Cerebellar cortex (tissue), 1 donor: ENCODE measurements around the gene NUDT6.
"Not testable (repeated sequence)": the region's sequence is repeated elsewhere in the genome, so short reads cannot be mapped to it uniquely, and the experiment has no call there.

Experiments used
- DNase-seq: peaks from one replicate; pipeline ENCODE4 v3.0.0-alpha.2; 2015; ENCODE audit warnings: low spot score

Gene NUDT6, protein sequence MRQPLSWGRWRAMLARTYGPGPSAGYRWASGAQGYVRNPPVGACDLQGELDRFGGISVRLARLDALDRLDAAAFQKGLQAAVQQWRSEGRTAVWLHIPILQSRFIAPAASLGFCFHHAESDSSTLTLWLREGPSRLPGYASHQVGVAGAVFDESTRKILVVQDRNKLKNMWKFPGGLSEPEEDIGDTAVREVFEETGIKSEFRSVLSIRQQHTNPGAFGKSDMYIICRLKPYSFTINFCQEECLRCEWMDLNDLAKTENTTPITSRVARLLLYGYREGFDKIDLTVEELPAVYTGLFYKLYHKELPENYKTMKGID

DNA sequence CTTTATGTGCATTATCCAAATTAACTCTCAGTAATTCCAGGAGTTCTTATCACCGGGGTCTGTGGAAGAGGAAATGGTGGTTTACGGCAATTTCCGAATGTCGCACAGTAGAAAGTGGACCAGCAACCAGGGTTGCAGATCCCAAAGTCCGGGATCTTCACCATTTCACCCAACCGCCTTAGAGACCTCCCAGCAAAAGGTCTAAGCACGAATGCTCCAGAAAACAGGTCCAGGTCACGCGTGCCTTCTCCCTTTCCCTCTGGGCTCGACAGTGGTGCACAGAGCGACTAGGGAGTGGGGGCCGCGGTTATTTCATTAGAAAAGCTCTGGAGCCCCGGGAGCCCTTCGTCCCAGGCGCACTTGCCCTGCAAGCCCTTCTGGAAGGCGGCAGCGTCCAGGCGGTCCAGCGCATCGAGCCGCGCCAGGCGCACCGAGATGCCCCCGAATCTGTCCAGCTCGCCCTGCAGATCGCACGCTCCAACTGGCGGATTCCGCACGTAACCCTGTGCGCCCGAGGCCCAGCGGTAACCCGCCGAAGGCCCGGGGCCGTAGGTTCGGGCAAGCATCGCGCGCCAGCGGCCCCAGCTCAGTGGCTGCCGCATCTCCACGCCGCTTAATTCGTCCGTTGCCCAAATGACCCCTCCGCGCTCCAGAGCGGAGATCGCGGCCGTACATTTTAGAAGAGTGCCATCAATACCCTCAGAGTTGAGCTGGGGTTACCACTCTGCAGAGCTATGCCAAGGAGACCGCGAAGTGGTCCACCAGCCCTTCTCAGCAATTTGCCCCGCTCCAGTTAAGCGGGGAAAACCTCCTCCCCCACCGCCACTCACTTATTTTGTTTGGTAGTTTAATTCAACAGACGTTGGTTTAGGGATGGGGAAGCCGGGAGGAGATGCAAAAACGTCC lies at the start of gene NUDT6:
Gene NUDT6, minus strand, starts transcription at position 627 of the 906 bp plus-strand sequence. Its CDS starts 25 bp downstream, at position 602.
- peak; percentile 87 for DNase-seq

DNA sequence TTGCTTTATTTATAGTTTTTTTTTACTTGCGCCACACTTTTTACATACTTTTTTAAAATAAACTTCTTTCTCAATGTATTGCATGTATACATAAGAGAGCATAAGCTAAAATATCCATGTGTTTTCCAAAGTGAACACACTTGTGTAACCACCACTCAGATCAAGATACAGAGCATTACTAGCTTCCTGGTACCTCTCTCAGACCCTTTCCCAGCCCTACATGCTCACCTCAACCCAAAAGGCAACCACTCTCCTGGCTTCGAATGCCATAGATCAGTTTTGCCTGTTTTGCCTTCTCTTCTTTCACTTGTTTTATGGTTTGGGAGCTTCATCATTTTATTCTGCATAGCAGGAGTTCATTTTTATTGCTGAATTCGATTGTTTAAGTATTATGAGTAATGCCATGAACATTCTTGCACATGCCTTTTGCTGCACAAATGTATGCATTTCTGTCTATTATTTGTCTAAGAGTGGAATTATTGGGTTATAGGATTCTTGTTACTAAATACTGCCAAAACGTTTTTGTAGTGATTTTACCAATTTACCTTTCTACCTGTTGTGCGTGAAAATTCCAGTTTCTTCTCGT lies 45.9 kb upstream of the NUDT6 start:
- DNase-seq: no peak

- DNase-seq: no peak
These were observed 44.8 kb upstream of the NUDT6 start for GRCh38 chr4:122967231-122967630.

DNA sequence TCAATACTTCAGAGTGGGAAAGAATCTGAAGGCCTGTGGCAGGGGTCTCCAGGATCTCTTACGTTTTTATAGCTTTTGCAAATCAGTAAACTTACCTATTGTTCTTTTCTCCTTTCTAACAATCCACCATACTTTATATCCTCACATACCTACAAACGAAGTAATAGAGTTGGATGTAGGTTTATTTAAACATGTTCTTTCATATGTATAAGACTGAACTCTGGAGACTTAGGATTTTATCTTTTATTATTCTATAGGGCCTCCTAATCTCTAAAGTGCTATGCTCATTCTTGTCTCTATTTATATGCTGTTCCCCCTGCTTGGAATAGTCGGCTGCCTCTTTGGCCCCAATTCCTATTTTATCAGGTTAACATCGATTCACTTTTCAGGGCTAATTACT lies 43.8 kb upstream of the NUDT6 start:
- no peak for DNase-seq

GRCh38 chr4:122963216-122963615 lies 40.8 kb upstream of the NUDT6 start:
- no peak for DNase-seq

DNA sequence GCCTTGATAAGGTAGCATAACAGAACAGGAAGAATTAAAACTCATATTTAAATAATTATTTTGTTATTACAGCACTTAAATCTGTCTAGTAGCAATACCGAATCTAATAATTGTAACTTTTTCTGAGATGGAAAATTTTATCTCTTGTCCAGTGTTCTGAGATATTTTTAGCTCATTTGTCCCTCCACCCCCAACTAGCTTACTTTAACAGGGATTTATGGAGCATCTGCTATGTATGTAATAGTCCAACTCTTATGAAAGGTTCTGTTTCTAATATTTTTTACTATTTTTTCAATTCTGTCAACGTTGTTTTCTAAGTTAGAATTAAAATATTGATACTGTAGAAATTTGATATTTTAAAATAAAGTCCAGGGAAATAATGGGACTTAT lies 38.2 kb upstream of the NUDT6 start:
- DNase-seq: no peak

GRCh38 chr4:122959981-122960610 lies 37.7 kb upstream of the NUDT6 start:
- no peak for DNase-seq

DNA sequence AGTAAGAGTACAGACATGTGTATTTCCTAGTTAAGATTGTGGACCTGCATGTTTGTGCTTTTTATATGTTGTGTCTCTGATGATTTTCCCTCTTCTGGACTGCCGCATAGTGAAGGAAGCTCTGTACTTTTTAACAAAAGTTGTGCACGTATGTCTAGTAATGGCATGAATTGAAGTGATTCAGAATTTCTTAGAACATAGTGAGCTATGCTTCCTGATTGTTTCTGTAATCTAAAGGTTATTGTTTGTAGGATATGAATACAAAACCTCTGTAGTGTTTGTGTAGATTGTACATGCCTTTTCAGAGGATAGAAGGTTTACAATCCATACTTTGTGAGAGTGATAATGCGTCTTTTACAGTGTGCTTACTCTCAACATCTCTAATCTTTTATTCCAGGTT lies 37.0 kb upstream of the NUDT6 start:
- DNase-seq: no peak

DNA sequence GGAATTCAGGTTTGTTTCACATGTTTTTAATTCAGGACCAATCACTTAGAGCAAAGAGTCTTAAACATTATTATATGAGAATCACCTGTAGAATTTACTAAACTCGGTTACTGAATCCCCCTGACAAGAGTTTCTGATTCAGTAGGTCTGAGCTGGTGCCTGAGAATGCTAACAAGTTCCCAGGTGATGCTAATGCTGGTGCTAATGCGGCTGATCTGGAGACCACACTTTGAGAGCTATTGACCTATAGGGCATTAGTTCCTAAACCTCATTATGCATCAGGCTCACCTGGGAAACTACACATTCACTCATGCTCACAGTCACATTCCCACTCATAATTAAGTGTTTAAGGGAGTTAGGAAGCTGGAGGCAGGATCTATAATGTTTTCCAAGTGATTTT lies 36.1 kb upstream of the NUDT6 start:
- no peak for DNase-seq

GRCh38 chr4:122953924-122954323 lies 31.5 kb upstream of the NUDT6 start:
- DNase-seq: no peak

- no peak for DNase-seq
These were observed 29.6 kb upstream of the NUDT6 start for GRCh38 chr4:122952028-122952427.

DNA sequence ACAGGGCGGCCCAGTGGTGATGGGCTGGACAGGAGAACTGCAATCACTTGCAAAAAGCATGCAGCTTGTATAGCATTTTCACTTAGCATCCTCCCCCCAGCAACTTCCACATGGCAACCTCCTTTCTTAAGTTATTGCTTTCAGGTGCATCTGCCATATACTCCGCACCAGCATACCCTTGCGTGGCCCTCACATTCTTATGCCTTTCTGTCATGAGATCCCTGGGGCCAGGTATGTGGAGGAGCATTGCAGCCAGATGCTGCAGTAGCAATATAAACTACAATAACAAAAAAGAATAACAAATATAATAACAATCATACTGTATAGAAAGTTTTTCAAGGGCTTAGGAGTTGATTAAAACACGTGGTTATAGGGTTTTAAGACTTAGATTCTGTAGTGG lies 26.3 kb upstream of the NUDT6 start:
- no peak for DNase-seq

DNA sequence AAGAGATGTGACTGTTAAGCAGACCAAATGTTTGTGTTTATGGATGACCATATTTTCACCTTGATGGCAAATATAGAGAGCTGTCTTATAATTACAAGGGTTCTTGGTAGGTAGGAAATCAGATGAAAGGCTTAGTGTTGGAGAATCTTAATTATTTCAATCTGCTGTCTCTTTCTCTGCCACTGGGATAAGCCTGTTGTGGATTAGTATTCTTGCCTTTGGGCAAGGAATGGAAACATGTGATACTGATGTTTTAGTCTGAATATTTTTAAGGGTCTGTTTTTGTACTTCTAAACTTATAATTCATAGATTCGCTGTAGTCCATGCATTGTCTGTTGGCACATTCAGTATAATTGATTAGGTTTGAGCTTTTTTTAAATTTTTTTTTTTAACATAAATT lies 23.7 kb upstream of the NUDT6 start:
- no peak for DNase-seq

DNA sequence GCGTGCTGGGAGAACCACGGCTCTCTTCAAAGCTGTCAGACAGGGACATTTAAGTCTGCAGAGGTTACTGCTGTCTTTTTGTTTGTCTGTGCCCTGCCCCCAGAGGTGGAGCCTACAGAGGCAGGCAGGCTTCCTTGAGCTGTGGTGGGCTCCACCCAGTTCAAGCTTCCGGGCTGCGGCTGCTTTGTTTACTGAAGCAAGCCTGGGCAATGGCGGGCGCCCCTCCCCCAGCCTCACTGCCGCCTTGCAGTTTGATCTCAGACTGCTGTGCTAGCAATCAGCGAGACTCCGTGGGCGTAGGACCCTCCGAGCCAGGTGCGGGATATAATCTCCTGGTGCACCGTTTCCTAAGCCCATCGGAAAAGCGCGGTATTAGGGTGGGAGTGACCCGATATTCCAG lies 22.7 kb upstream of the NUDT6 start:
- not testable (repeated sequence) for DNase-seq

DNA sequence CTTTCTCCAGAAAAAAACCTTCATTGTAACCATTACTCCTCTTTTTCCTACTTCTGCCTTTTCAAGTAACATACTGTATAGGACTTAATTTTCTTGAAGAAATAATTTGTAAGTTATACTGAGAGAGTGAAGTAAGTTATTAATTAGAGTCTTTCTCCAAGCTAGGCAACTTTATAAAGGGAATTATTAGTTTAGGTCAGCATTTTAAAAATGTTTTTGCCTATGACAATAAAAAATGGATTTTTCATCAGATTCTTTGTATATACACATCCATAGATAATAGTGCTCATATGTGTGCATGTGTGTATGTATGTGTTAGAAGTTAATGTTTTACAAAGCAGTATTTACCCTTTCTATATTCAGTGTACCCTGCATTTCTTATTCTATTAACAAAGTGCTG lies 10.4 kb upstream of the NUDT6 start:
- DNase-seq: no peak

DNA sequence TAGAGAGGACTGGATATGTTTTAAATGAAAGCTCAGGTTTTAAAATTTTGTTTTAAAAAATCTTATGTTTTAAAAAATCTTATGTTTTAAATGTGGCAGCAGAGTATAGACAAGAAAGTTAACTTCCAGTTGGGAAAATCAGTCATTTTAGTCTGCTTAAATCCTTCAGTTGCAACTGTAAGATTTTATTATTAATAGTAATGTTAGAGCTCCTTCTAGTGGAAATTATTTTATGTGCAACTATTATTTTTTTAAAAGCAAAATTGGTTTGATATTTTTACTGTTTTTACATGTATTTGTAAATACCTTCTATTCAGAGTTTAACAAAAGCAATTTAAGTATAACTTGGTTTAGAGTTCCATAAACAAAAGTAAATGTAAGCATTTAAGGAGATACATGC lies 8.5 kb upstream of the NUDT6 start:
- peak; percentile 13 for DNase-seq

GRCh38 chr4:122928930-122929329 lies 6.5 kb upstream of the NUDT6 start:
- no peak for DNase-seq

DNA sequence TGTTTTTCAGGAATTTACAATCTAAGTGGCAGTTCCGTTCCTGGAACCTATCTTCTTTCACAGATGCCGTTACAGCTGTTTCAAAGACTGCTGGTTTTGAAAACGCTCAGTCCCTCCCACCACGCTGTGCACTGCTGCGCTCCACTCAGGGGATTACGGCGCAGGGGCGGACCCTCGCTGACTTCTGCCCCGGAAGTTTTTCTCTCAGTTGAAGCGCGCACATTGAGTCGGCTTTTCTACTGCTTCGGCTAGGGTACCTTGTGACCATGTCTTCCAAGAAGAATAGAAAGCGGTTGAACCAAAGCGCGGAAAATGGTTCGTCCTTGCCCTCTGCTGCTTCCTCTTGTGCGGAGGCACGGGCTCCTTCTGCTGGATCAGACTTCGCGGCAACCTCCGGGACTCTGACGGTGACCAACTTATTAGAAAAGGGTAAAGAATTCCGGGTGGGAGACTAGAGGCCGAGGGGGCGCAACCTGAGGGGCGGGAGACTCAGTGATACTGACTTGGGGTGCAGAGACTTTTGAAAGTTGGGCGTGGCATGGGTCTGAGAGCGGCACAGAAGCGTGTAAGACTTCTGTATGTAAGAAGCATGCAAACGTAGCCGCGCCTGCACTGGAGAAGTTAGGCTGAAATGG lies 597 bp upstream of the NUDT6 start:
- peak; percentile 95 for DNase-seq

GRCh38 chr4:122921300-122921699 lies 1.1 kb downstream of the NUDT6 start:
- DNase-seq: no peak

DNA sequence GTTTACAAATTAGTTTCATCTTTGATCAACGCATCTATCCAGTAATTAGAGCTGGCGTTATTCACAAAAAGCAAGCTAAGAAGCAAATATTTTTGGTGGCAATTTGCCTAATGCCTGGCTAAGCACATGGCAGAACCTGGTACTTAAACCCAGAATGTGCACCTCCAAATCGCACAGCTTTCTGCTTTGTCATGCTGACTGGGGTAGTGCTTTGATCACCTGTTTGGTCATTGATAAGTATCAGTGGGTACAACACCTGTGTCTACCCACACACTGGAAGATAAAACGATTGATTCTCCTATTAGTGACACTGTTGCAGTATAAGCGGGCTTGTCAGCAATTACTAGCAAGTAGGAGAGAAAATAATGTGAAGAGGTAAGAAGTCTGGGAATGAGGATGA lies 1.9 kb downstream of the NUDT6 start:
- no peak for DNase-seq

GRCh38 chr4:122917731-122918130 lies 4.7 kb downstream of the NUDT6 start:
- no peak for DNase-seq

DNA sequence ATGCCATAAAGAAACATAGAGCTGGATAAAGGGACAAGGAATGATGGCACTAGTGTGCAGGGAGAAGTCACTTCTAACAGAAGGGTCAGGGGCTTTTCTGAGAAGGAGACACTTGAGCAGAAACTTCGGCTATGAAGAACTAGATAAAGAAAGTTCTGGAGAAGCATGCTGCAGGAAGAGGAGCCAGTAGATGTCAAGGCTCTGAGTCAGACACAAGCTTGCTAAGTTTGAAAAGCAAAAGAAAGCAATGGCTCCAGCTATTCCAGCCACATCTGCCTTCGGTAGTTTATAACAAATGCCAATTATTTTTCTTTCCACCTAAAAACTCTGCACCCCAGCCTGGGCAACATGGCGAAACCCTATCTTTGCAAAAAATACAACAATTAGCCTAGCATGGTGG lies 7.5 kb downstream of the NUDT6 start:
- DNase-seq: no peak
